ENCODE data around the gene PDLIM1.

DNA sequence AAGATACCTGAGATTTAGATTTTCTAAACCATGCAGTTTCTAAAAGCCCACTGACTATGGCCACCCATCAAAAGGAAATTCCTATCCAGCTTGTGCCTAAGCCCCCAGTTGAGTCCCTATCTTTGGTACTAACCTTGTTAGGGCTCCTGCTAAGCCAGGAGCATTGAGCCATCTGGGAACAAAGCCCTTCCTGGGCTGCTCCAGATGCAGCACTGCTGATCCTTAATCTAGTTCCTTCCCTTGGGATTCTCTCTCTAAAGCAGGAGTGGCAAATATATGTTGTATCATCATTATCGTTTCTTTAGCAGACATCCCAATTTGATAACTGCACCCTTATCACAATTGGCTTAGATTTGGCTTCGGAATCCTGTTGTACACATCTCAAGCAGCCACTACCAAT lies 24.7 kb upstream of the PDLIM1 start:
- TF ChIP-seq, protein P1, sequence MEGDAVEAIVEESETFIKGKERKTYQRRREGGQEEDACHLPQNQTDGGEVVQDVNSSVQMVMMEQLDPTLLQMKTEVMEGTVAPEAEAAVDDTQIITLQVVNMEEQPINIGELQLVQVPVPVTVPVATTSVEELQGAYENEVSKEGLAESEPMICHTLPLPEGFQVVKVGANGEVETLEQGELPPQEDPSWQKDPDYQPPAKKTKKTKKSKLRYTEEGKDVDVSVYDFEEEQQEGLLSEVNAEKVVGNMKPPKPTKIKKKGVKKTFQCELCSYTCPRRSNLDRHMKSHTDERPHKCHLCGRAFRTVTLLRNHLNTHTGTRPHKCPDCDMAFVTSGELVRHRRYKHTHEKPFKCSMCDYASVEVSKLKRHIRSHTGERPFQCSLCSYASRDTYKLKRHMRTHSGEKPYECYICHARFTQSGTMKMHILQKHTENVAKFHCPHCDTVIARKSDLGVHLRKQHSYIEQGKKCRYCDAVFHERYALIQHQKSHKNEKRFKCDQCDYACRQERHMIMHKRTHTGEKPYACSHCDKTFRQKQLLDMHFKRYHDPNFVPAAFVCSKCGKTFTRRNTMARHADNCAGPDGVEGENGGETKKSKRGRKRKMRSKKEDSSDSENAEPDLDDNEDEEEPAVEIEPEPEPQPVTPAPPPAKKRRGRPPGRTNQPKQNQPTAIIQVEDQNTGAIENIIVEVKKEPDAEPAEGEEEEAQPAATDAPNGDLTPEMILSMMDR (conservative IDR thresholded peaks at IDR 0.05; ENCODE audit: low read length) = no peak
- TF ChIP-seq EZH2phosphoT487 (IDR thresholded peaks at IDR 0.05; ENCODE audit: borderline replicate concordance) = no peak
